ENCODE results near the gene BBOX1.

DNA sequence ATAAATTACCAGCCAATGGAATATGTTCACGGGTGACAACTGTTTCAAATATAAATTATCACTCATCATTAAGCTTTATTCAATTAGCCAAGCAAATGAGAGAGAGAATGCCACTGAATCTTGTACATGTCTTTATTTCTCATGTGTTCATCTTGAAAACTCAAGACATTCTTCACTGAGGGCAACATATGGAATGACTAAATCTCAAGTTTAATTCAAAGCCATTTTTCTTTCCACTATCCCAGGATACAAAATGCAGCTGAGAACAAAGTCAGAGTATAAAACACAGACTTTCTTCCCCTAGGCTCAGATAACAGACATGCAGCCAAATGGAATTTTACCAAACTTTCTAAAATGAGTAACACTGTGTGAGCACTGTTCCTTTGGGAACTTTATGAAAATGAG is 12.1 kb upstream of the BBOX1 start:
- TF ChIP-seq EZH2 (IDR thresholded peaks at IDR 0.05) = no peak
- no peak for TF ChIP-seq POLR2AphosphoS5 (IDR thresholded peaks at IDR 0.05; ENCODE audit: borderline replicate concordance, low read depth, low read length)
